Suprapubic skin (tissue), 4 donors: ENCODE measurements around the gene SMARCC1. TPM values are rescaled to one million over a fixed set of nuclear protein-coding genes. Genes with fewer than 3 reads are reported as not detected.

Experiments
- DNase-seq, 2 donors: peaks; one replicate each; pipeline ENCODE4 v3.0.0-alpha.2; 2019; ENCODE audit warnings: low spot score in 2 of 2
- H3K27ac ChIP-seq: fragments of 200-600 bp; sonication (generic); one replicate; pipeline ENCODE4 v1.5.1; 2019
- H3K27me3 ChIP-seq: fragments of 200-600 bp; sonication (generic); one replicate; pipeline ENCODE4 v1.5.1; 2019
- H3K36me3 ChIP-seq: fragments of 200-600 bp; sonication (generic); one replicate; pipeline ENCODE4 v1.5.1; 2019
- H3K4me1 ChIP-seq: fragments of 200-600 bp; sonication (generic); one replicate; pipeline ENCODE4 v1.5.1; 2019
- H3K4me3 ChIP-seq: fragments of 200-600 bp; sonication (generic); one replicate; pipeline ENCODE4 v1.5.1; 2019; ENCODE audit warnings: mild to moderate bottlenecking
- H3K9me3 ChIP-seq: fragments of 200-600 bp; sonication (generic); one replicate; pipeline ENCODE4 v1.5.1; 2019
- EP300 ChIP-seq: sonication (generic); formaldehyde crosslinking; IDR thresholded peaks from one replicate; pipeline ENCODE4 v1.6.1; 2017; ENCODE audit warnings: antibody characterized with exemption
- POLR2A ChIP-seq, 2 donors: fragments of 450-650 bp; IDR thresholded peaks; one replicate each; pipeline ENCODE4 v1.6.1; 2017; ENCODE audit warnings: antibody characterized with exemption in 2 of 2, mild to moderate bottlenecking in 2 of 2, moderate library complexity in 2 of 2
- POLR2AphosphoS5 ChIP-seq, 3 donors: sonication (generic); formaldehyde crosslinking; IDR thresholded peaks; one replicate each; pipeline ENCODE4 v1.6.1; 2017; ENCODE audit warnings: antibody characterized with exemption in 3 of 3
- WGBS: methylation state at CpG from one replicate; pipeline ENCODE4 v1.1.5; 2018; 5-methylcytosine and 5-hydroxymethylcytosine counted together
- total RNA-seq, 4 donors: library from RNA; depleted of rRNA; stranded (reverse); fragments of >200 nt; gene quantifications; one replicate each; pipeline ENCODE4 v1.1.0, GENCODE V29; 2016
- TF ChIP-seq, protein P1 (sequence below), 2 donors: fragments of 200-600 bp in 1 of 2; fragments of 450-650 bp in 1 of 2; sonication (generic) in 1 of 2; IDR thresholded peaks; one replicate each; pipeline ENCODE4 v1.5.1; 2016 to 2019; ENCODE audit warnings: antibody characterized with exemption in 2 of 2, mild to moderate bottlenecking in 1 of 2, moderate library complexity in 1 of 2

The SMARCC1 gene
- total RNA-seq, 4 donors from 2014 or later: 41.0 to 75.5 (median 58.1) TPM

DNA sequence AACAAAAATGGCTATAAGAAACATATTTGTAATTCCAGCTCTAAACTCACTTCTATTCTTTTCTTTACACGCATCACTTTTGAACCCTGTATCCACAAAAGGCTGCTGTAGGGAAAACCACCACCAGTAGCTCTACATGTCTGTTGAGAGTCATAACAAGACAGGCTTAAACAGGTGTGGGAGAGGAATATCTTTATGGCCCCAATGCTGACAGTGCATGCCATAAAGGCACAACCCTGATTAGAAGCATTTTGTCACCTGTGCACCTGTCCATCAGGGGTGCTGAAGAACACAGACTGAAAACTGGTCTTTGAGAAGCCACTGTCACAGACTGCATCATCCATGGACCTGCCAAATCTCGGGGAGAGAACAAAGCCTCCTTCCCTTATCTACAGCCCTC lies 191.5 kb downstream of the SMARCC1 start:
- 100% methylated on average over 2 of the region's 2 CpGs for WGBS
- H3K27ac ChIP-seq: no peak overlapping the region
- no peaks in the 10 kb centered on the region for H3K4me1 ChIP-seq
- H3K36me3 ChIP-seq: peaks cover 80% of the 10 kb centered on the region
- DNase-seq: no peak
- TF ChIP-seq POLR2AphosphoS5 (IDR thresholded peaks at IDR 0.05): no peak
- no peaks in the 10 kb centered on the region for H3K9me3 ChIP-seq
- no peaks in the 10 kb centered on the region for H3K27me3 ChIP-seq
- no peak overlapping the region for H3K4me3 ChIP-seq

DNA sequence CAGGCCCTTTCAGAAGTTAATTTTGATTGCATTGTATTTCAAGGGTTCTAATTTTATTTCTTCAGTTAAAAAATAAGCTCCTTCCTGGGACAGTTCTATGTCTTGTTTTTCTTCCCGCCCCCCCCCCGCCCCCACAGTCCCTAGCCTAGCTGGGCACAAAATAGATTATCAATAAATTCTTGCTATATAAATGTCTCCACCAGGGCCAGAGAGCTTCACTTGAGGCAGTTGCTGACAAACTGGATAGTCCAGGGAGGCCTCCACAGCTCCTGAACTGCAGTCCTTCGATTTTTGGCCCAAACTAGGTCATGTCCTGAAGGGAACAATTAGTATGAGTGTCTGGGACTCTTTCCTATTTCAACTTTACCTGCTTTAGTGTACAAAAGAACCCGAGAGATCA lies 193.1 kb downstream of the SMARCC1 start:
- H3K36me3 ChIP-seq: peaks cover 73% of the 10 kb centered on the region
- 91% methylated on average over 4 of the region's 4 CpGs for WGBS
- H3K27ac ChIP-seq: no peak overlapping the region
- H3K27me3 ChIP-seq: no peaks in the 10 kb centered on the region
- no peak for TF ChIP-seq EP300
- TF ChIP-seq POLR2AphosphoS5 (IDR thresholded peaks at IDR 0.05): no peak
- TF ChIP-seq POLR2A (IDR thresholded peaks at IDR 0.05): no peak
- TF ChIP-seq, protein P1, sequence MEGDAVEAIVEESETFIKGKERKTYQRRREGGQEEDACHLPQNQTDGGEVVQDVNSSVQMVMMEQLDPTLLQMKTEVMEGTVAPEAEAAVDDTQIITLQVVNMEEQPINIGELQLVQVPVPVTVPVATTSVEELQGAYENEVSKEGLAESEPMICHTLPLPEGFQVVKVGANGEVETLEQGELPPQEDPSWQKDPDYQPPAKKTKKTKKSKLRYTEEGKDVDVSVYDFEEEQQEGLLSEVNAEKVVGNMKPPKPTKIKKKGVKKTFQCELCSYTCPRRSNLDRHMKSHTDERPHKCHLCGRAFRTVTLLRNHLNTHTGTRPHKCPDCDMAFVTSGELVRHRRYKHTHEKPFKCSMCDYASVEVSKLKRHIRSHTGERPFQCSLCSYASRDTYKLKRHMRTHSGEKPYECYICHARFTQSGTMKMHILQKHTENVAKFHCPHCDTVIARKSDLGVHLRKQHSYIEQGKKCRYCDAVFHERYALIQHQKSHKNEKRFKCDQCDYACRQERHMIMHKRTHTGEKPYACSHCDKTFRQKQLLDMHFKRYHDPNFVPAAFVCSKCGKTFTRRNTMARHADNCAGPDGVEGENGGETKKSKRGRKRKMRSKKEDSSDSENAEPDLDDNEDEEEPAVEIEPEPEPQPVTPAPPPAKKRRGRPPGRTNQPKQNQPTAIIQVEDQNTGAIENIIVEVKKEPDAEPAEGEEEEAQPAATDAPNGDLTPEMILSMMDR (IDR thresholded peaks at IDR 0.05): no peak
- H3K4me1 ChIP-seq: no peaks in the 10 kb centered on the region
- H3K4me3 ChIP-seq: no peak overlapping the region
- DNase-seq: no peak
- H3K9me3 ChIP-seq: no peaks in the 10 kb centered on the region

DNA sequence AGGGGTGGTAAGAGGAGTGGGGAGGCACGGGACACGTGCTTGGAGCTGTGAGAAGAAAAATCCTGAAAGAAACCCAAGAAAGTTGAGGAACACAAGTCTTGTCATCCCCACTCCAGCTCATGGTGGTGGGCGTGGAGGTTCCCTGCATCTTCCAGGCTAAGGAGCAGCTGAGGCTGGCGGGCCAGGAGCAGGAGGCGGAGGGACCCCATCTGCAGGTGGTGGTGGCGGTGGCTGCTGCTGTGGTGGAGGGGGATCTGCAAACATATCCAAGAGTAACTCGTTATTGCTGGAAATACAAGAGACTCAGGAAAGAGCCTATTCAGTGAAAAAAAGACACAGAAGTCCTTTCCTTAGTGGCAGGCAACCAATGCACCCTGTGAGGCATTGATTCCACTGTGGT lies 193.6 kb downstream of the SMARCC1 start:
- no peak for DNase-seq
- no peaks in the 10 kb centered on the region for H3K4me1 ChIP-seq
- TF ChIP-seq EP300 (no peak), POLR2A (IDR thresholded peaks at IDR 0.05) (no peak)
- TF ChIP-seq, protein P1 (IDR thresholded peaks at IDR 0.05): no peak
- H3K27me3 ChIP-seq: no peaks in the 10 kb centered on the region
- no peak overlapping the region for H3K4me3 ChIP-seq
- H3K9me3 ChIP-seq: no peaks in the 10 kb centered on the region
- WGBS: 93% methylated on average over 7 of the region's 7 CpGs
- peaks cover 68% of the 10 kb centered on the region for H3K36me3 ChIP-seq
- no peak overlapping the region for H3K27ac ChIP-seq

DNA sequence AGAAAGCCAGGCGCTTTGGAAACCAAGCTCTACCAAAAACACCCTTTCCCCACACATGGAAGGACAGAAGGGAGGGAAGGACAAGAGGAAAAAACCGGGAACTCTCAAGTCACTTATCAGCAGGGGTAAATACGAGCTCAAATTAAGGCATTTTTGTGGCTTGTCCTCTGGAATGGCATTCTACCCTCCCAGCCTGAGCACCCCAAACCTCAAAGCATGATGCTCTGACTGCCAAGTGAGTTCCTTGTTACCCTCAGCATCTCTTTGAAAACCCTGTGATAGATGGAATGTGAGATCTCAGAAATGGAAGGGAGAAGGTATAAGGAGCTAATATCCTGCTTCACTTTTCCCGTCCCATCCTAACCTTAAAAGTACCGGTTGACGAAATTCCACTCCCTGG lies 194.9 kb downstream of the SMARCC1 start:
- H3K27me3 ChIP-seq: no peaks in the 10 kb centered on the region
- H3K4me1 ChIP-seq: no peaks in the 10 kb centered on the region
- TF ChIP-seq POLR2AphosphoS5 (IDR thresholded peaks at IDR 0.05) (no peak), POLR2A (IDR thresholded peaks at IDR 0.05) (no peak), EP300 (no peak)
- TF ChIP-seq, protein P1 (IDR thresholded peaks at IDR 0.05): no peak
- WGBS: 91% methylated on average over 6 of the region's 6 CpGs
- H3K9me3 ChIP-seq: no peaks in the 10 kb centered on the region
- peaks cover 64% of the 10 kb centered on the region for H3K36me3 ChIP-seq
- DNase-seq: no peak
- no peak overlapping the region for H3K27ac ChIP-seq
- no peak overlapping the region for H3K4me3 ChIP-seq

DNA sequence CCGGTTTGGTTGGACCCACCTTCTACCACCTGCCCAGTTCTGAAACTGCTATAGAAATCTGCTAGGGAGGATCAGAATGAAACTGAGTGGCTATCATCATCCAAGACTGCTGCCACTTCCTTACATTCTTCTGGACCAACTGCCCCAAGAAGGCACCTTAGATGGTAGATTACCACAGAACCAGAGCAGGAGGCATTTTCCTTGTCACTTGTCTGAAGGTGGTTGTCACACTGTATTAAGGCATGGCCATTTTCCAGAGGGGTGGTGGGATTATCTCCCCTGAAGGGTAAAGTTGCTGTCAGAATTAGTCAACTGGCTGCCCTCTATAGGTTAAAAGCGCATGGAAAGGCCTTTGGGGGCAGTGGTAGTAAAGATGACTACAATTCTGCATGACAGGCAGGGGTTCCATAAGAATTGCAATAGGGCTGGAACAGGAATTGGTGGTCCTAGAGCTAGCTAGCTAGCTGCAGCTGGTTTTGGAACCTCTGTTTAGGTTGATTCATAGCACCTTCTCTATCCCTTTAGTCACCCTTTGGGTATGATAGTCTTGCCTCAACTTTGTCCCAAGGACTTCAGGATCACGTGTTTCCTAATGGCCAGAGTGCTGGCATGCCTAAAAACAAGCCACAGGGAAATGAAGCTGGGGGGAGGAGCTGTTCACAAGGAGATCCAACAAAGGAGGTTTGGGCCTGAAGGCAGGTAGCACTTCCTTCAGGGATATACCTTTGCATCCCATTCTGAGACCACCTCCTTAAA lies 198.2 kb downstream of the SMARCC1 start:
- WGBS: 63% methylated on average over 2 of the region's 3 CpGs
- Histone ChIP-seq H3K4me1 (peaks cover 6% of the 10 kb centered on the region), H3K36me3 (peaks cover 37% of the 10 kb centered on the region), H3K4me3 (no peak overlapping the region), H3K27me3 (peaks cover 14% of the 10 kb centered on the region), H3K9me3 (no peaks in the 10 kb centered on the region), H3K27ac (no peak overlapping the region)
- DNase-seq: no peak
- no peak for TF ChIP-seq EP300
- no peak for TF ChIP-seq POLR2A (IDR thresholded peaks at IDR 0.05)
- TF ChIP-seq, protein P1 (IDR thresholded peaks at IDR 0.05): no peak
- no peak for TF ChIP-seq POLR2AphosphoS5 (IDR thresholded peaks at IDR 0.05)
